Tibial nerve (tissue), 4 donors: ENCODE measurements around the gene PLPP4.

ENCODE experiments used
- EP300 ChIP-seq, 2 donors: sonication (generic); formaldehyde crosslinking; IDR thresholded peaks; one replicate each; pipeline ENCODE4 v1.6.1; 2017; ENCODE audit warnings: antibody characterized with exemption in 2 of 2, mild to moderate bottlenecking in 1 of 2
- TF ChIP-seq, protein P1 (sequence below), 5 experiments: fragments of 200-600 bp in 3 of 5; fragments of 450-650 bp in 2 of 5; sonication (generic) in 3 of 5; IDR thresholded peaks; one replicate each; pipeline ENCODE4 v1.5.1; 2016 to 2019; ENCODE audit warnings: antibody characterized with exemption in 5 of 5, mild to moderate bottlenecking in 3 of 5, moderate library complexity in 2 of 5

DNA sequence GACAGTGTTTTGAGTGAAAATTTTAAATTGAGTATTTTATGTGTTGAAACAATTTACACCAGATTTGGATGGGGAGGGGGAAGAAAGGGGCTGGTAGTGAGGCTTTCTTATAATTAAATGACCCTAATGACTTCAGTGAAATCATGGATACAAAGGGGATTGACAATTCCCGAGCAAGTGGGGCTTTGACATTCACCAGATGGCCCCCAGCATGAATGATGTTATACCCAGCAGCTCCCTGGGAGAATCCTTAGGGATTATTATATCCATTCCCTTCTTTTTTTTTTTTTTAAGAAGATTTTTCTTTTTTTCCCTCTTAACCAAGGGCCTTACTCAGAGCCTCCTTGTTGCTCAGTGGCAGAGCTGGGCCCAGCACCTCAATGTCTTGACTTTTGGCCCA, 17.9 kb downstream of the PLPP4 start:
- TF ChIP-seq, protein P1, sequence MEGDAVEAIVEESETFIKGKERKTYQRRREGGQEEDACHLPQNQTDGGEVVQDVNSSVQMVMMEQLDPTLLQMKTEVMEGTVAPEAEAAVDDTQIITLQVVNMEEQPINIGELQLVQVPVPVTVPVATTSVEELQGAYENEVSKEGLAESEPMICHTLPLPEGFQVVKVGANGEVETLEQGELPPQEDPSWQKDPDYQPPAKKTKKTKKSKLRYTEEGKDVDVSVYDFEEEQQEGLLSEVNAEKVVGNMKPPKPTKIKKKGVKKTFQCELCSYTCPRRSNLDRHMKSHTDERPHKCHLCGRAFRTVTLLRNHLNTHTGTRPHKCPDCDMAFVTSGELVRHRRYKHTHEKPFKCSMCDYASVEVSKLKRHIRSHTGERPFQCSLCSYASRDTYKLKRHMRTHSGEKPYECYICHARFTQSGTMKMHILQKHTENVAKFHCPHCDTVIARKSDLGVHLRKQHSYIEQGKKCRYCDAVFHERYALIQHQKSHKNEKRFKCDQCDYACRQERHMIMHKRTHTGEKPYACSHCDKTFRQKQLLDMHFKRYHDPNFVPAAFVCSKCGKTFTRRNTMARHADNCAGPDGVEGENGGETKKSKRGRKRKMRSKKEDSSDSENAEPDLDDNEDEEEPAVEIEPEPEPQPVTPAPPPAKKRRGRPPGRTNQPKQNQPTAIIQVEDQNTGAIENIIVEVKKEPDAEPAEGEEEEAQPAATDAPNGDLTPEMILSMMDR (IDR thresholded peaks at IDR 0.05) = no peak
- no peak for TF ChIP-seq EP300 (IDR thresholded peaks at IDR 0.05)
